OCI-LY7 (cell line): ENCODE data around the gene SHCBP1. TPM values are rescaled to one million over a fixed set of nuclear protein-coding genes. Genes with fewer than 3 reads are reported as not detected.

Experiments
- BruUV-seq: library from RNA; stranded (reverse); fragments of 400-500 nt; replicated peaks from 2 replicates; lab custom pipeline; 2021; lab: Mats Ljungman, UMichigan
- CTCF ChIA-PET: fragments of 300-600 bp; sonication (Branson Sonifier 250); formaldehyde crosslinking; loops from one replicate; lab custom pipeline; 2022; ENCODE audit warnings: antibody characterized with exemption; ENCODE audit not compliant: unreplicated experiment; lab: Charles Lee
- POLR2A ChIA-PET: fragments of 300-600 bp; sonication (Branson Sonifier 250); formaldehyde crosslinking; loops from one replicate; lab custom pipeline; 2022; ENCODE audit warnings: antibody characterized with exemption; lab: Charles Lee
- DNase-seq: peaks from one replicate; pipeline ENCODE4 v3.0.0-alpha.2; 2015; ENCODE audit warnings: low spot score
- H2AFZ ChIP-seq: fragments of 200-600 bp; sonication (generic), shearing (Covaris generic); 2 replicates; pipeline ENCODE4 v1.6.1; 2014; ENCODE audit warnings: mild to moderate bottlenecking, antibody characterized with exemption, low read length, moderate library complexity
- H3K27ac ChIP-seq: fragments of 200-600 bp; sonication (generic); 2 replicates; pipeline ENCODE4 v1.5.1; 2014; ENCODE audit warnings: mixed run types, low read depth, mild to moderate bottlenecking, moderate library complexity, low read length, inconsistent platforms; ENCODE audit not compliant: poor library complexity, severe bottlenecking
- H3K36me3 ChIP-seq: fragments of 200-600 bp; sonication (generic); 2 replicates; pipeline ENCODE4 v1.6.1; 2014; ENCODE audit warnings: mild to moderate bottlenecking, antibody characterized with exemption, low read length, moderate library complexity, mixed read lengths; ENCODE audit not compliant: insufficient read depth
- H3K4me1 ChIP-seq: fragments of 200-600 bp; sonication (generic); 2 replicates; pipeline ENCODE4 v1.5.1; 2014; ENCODE audit warnings: mild to moderate bottlenecking, low read length; ENCODE audit not compliant: insufficient read depth, poor library complexity, severe bottlenecking
- H3K4me2 ChIP-seq: fragments of 200-600 bp; sonication (generic); 2 replicates; pipeline ENCODE4 v1.6.1; 2014; ENCODE audit warnings: mild to moderate bottlenecking, low read length
- H3K4me3 ChIP-seq: fragments of 200-600 bp; sonication (generic); 2 replicates; pipeline ENCODE4 v1.5.1; 2014; ENCODE audit warnings: mild to moderate bottlenecking, low read depth, low read length; ENCODE audit not compliant: poor library complexity, severe bottlenecking
- H3K79me2 ChIP-seq: fragments of 200-600 bp; sonication (generic); 2 replicates; pipeline ENCODE4 v1.6.1; 2016; ENCODE audit warnings: low read depth, mild to moderate bottlenecking, low read length, moderate library complexity, mixed read lengths; ENCODE audit not compliant: insufficient read depth
- H3K9me2 ChIP-seq: fragments of 200-600 bp; sonication (generic); 2 replicates; pipeline ENCODE4 v1.6.1; 2016; ENCODE audit warnings: mild to moderate bottlenecking, low read length, mixed read lengths; ENCODE audit not compliant: insufficient read depth
- H3K9me3 ChIP-seq: fragments of 200-600 bp; sonication (generic); 2 replicates; pipeline ENCODE4 v1.6.1; 2014; ENCODE audit warnings: mild to moderate bottlenecking, mixed run types, low read length, mixed read lengths
- H4K20me1 ChIP-seq: fragments of 200-600 bp; sonication (generic); 2 replicates; pipeline ENCODE4 v1.6.1; 2014; ENCODE audit warnings: mild to moderate bottlenecking, antibody characterized with exemption, low read length, moderate library complexity, mixed read lengths; ENCODE audit not compliant: insufficient read depth
- EZH2phosphoT487 ChIP-seq: fragments of 200-600 bp; sonication (generic); IDR thresholded peaks from 2 replicates; pipeline ENCODE4 v1.6.1; 2018; ENCODE audit warnings: low read depth, borderline replicate concordance, mild to moderate bottlenecking, mixed run types, antibody characterized with exemption, low read length, moderate library complexity, mixed read lengths
- intact Hi-C: fragments of 100-400 bp; cut with micrococcal nuclease; formaldehyde crosslinking; loops from one replicate; pipeline ENCODE4 v1.10.0; 2022; ENCODE audit not compliant: unreplicated experiment
- total RNA-seq, 2 experiments: library from RNA; depleted of rRNA in 1 of 2; stranded (reverse); fragments of >200 nt in 1 of 2; shearing (Covaris generic) in 1 of 2; gene quantifications; 2 replicates each; pipeline ENCODE4 v1.2.3, GENCODE V29; 2014 to 2022
- TF ChIP-seq, protein P1 (sequence below): fragments of 200-600 bp; sonication (generic); conservative IDR thresholded peaks from 2 replicates; pipeline ENCODE4 v1.5.1; 2014; ENCODE audit warnings: mild to moderate bottlenecking, antibody characterized with exemption, low read length, moderate library complexity, mixed read lengths

The SHCBP1 gene
- total RNA-seq, 2 experiments from 2014 or later: 32.6 to 49.5 TPM

- BruUV-seq: no TSS peak
- H3K4me3 ChIP-seq: no peak overlapping the region
- CTCF ChIA-PET: no interaction called here
- peaks cover 89% of the 10 kb centered on the region for H3K36me3 ChIP-seq
- TF ChIP-seq, protein P1, sequence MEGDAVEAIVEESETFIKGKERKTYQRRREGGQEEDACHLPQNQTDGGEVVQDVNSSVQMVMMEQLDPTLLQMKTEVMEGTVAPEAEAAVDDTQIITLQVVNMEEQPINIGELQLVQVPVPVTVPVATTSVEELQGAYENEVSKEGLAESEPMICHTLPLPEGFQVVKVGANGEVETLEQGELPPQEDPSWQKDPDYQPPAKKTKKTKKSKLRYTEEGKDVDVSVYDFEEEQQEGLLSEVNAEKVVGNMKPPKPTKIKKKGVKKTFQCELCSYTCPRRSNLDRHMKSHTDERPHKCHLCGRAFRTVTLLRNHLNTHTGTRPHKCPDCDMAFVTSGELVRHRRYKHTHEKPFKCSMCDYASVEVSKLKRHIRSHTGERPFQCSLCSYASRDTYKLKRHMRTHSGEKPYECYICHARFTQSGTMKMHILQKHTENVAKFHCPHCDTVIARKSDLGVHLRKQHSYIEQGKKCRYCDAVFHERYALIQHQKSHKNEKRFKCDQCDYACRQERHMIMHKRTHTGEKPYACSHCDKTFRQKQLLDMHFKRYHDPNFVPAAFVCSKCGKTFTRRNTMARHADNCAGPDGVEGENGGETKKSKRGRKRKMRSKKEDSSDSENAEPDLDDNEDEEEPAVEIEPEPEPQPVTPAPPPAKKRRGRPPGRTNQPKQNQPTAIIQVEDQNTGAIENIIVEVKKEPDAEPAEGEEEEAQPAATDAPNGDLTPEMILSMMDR: no peak
- TF ChIP-seq EZH2phosphoT487: no peak
- no peaks in the 10 kb centered on the region for H3K4me1 ChIP-seq
- H3K9me2 ChIP-seq: no peaks in the 10 kb centered on the region
- H3K79me2 ChIP-seq: peaks cover 67% of the 10 kb centered on the region
- no peak overlapping the region for H3K27ac ChIP-seq
- H3K9me3 ChIP-seq: peaks cover 26% of the 10 kb centered on the region
- POLR2A ChIA-PET: no interaction called here
- H2AFZ ChIP-seq: no peak overlapping the region
- H4K20me1 ChIP-seq: no peaks in the 10 kb centered on the region; the same call in 1 of the 2 replicates
- no peak overlapping the region for H3K4me2 ChIP-seq
- no peak for DNase-seq
- intact Hi-C loops: no loop called here
These were observed 29.9 kb downstream of the SHCBP1 start for GRCh38 chr16:46591257-46591656.

- Histone ChIP-seq H3K4me3 (no peak overlapping the region), H3K4me1 (no peaks in the 10 kb centered on the region), H3K27ac (no peak overlapping the region), H3K9me2 (no peaks in the 10 kb centered on the region), H3K79me2 (peaks cover 55% of the 10 kb centered on the region), H2AFZ (no peak overlapping the region), H3K36me3 (peaks cover 89% of the 10 kb centered on the region), H4K20me1 (no peaks in the 10 kb centered on the region), H3K9me3 (peaks cover 22% of the 10 kb centered on the region), H3K4me2 (no peak overlapping the region)
- intact Hi-C loops: no loop called here
- ChIA-PET POLR2A (no interaction called here), CTCF (no interaction called here)
- BruUV-seq: no TSS peak
- TF ChIP-seq EZH2phosphoT487: no peak
- TF ChIP-seq, protein P1: no peak
- DNase-seq: no peak
These were observed 35.1 kb downstream of the SHCBP1 start for GRCh38 chr16:46586011-46586577.

GRCh38 chr16:46583036-46583435 is 38.1 kb downstream of the SHCBP1 start:
- Histone ChIP-seq H3K4me1 (no peaks in the 10 kb centered on the region), H3K36me3 (peaks cover 83% of the 10 kb centered on the region), H3K79me2 (peaks cover 39% of the 10 kb centered on the region), H4K20me1 (no peaks in the 10 kb centered on the region), H3K4me2 (no peak overlapping the region), H3K9me2 (no peaks in the 10 kb centered on the region), H3K27ac (no peak overlapping the region), H2AFZ (no peak overlapping the region), H3K4me3 (no peak overlapping the region), H3K9me3 (peaks cover 22% of the 10 kb centered on the region)
- BruUV-seq: no TSS peak
- no peak for TF ChIP-seq EZH2phosphoT487
- TF ChIP-seq, protein P1: no peak
- POLR2A ChIA-PET: interaction anchor here (1.4 to 1.7 kb wide), 3 partner anchors 11 to 19 kb away, joined by 4 to 10 read pairs (median 5); no protein-coding TSS in a partner anchor
- intact Hi-C loops: no loop called here
- no peak for DNase-seq
- CTCF ChIA-PET: no interaction called here
